Epidermal melanocyte (primary cell): ENCODE measurements around the gene KAZN.
A peak's percentile ranks its signal among the peaks of the same experiment; 100 is the strongest.

Source experiments
- DNase-seq: peaks from one replicate; pipeline ENCODE4 v3.0.0; 2011; ENCODE audit warnings: low spot score; ENCODE audit not compliant: insufficient read length

Gene KAZN

DNA sequence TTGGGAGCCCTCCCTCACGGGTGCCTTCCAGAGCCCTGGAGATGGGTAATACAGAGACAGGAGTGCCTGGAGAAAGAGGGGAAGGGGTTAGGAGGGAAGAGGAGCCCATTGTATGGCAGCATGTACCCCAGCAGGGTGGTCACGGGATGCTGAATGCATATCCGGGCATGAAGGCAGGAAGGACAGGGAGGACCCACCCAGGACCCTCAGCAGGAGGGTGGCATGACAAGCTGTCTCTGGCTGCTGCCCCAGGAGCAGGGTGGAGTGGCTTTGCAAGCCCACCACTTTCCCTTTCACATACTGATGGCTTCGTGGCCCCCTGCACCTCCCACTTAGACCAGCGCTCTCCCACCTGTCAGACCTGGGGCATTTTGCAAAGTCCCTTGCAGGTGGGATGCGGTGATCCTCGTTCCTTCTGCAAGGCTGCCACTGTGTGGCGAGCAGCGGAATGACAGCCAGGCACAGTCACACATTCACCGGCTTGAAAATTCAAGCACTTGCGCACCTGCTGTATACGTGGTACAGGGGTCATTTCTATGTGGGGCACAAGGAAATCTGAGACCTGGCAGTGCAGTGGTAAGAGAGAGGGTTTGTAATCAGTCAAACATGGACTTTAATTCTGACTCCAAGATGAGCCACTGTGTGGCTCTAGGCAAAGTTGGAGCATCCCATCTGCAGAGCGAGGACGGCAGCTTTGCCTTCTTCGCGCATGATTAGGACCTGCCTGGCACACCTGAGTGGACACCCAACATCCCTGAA, 501.8 kb downstream of the KAZN start:
- DNase-seq, result peak; percentile 46

DNA sequence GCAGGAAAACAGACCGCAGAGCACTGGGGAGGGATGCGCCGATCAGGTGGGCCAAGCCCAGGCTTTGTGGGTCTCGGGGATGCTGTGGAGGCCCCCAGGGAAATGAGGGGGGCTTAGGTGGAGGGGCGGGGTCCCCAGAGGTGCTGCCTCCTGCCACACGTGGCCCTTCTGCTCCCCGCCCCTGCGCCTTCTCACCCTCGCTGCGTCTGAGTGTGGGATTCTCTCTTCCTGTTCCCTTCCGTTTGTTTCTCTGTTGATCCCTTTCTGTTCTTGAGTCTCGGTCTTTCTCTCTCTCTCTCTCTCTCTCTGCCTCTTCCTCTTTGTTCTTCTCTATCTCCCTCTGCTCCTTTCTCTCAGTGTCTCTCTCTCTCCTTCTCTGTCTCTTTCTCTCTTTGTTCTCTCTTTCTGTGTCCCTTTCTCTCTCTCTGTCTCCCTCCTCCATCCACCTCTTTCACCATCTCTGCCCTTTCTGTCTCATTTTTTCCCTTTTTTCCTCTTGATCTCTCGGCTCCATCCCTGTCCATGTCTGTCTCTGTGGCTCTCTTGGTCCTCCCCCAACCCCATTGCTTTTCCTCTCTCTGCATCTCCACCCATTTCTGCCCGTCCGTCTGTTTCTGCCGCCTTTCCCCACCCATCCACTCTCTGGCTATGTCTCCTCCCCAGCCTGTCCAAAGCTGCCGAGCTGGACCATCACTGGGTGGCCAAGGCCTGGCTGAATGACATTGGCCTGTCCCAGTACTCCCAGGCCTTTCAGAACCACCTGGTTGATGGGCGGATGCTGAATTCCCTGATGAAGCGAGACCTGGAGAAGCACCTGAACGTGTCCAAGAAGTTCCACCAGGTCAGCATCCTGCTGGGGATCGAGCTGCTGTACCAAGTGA, 502.6 kb downstream of the KAZN start:
- no peak for DNase-seq

DNA sequence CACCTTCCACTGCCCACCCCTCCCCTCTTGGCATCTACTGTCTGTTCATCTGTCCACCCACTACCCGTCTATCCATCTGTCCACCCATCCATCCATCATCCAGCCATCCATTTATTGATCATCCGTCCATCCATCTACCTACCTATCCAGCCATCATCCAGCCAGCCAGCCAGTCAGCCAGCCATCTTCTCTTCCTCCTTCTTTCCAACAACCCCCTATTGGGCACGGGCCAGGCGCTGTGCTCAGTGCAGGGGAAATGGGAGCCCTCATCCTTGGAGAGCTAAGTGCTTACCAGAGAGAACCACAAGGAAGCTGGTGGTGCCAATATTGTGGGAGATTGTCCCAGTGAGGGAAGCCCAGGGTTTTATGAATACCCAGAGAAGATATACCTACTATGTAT, 503.3 kb downstream of the KAZN start:
- DNase-seq, result no peak

DNA sequence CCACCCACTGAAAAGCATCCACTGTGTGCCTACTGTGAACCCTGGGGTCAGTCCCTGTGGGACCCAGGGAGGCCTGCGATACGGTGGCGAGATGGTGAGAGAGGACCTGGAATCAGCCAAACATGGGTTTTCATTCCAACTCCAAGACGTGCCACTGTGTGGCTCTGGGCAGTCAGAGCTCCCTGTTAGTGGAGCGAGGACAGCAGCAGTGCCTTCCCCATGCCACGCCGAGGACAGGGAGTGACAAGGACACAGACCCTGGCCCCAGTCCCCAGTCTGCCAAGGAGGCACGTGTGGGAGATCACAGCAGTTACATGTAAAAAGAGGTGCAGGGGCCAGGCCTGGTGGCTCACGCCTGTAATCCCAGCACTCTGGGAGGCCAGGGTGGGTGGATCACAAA, 504.2 kb downstream of the KAZN start:
- DNase-seq, result no peak

DNA sequence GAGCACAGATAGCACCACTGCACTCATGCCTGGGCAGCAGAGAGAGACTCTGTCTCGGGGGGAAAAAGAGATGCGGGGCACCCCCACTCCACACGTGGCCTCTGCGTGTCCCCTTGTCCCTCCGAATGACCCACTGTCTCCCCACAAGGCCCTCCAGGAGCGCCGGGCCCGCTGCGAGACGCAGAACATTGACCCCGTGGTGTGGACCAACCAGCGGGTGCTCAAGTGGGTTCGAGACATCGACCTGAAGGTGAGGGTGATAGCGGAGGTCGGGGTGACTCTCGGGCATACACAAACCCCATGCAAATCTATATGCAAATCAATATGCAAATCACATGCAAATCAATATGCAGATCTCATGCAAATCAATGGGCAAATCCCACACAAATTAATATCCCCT, 504.7 kb downstream of the KAZN start:
- no peak for DNase-seq

DNA sequence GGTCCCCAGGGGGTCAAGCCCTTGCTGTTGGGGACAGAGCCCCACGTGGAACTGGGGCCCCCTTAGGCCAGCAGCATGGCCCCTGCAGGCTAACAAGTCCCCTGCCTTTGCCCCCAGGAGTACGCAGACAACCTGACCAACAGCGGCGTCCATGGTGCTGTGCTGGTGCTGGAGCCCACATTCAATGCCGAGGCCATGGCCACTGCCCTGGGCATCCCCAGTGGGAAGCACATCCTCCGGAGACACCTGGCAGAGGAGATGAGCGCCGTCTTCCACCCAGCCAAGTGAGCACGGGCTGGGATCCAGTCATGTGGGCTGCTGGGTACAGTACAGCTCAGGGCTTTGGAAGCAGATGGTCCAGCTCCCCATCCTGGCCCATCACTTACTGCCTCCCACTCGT, 505.4 kb downstream of the KAZN start:
- DNase-seq, result no peak

DNA sequence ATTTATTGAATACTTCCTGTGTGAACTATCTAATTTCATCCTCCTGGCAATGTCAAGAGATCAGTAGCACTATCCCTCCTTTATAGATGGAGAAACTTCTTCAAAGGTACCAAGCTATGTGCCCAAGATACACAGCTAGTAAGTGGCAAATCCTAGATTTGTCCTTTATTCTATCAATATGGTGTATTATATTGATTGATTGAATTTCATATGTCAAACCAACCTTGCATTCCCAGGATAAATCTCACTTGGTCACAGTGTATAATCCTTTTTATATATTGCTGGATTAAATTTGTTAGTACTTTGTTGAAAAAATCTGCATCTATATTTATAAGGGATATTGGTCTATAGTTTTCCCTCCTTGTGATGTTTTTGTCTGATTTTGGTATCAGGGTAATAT, 506.3 kb downstream of the KAZN start:
- no peak for DNase-seq

DNA sequence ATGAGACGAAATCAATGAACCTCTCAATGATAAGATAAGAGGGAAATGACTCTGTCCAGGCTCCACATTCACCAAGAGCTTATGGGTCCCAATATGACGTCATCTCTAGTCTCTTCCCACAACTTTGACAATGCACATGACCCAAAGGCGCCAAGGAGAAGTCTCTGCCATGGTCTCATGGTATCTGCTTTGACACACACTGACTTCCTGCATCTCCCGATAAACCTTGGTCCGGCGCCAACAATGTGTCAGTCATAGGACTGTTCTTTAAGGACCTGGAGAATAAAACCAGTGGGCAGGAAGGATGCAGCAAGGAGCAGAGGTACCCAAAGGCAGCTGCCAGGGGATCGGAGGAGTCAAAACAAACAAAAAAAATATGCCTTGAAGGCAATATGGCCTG, 508.1 kb downstream of the KAZN start:
- DNase-seq, result no peak

DNA sequence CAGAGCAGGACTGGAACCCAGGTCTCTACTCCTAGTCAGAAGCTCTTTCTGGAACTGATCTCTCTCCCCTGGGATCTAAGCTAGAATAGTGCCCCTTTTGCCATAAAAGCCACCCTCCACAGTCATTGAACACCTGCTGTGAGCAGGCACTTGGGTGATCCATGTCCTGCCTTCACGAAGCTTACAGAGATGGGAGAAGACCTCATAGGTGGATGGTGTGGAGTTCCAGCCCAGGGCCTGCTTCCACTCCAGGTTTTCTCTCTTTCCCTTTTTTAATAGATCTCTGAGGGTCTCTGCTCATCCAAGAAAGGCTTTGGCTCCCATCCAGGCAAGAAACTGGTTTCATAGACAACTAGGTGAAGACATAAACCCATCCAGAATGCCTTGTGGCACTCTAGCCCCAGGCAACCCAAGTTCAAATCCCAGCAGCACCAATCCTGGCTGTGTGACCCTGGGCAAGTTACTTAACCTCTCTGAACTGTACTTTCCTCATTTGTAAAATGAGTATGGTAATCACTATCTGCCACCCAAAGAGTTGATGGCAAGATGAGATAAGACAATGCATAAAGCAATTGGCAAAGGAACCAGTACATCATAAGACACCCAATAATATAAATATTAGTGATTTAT, 508.7 kb downstream of the KAZN start:
- no peak for DNase-seq

DNA sequence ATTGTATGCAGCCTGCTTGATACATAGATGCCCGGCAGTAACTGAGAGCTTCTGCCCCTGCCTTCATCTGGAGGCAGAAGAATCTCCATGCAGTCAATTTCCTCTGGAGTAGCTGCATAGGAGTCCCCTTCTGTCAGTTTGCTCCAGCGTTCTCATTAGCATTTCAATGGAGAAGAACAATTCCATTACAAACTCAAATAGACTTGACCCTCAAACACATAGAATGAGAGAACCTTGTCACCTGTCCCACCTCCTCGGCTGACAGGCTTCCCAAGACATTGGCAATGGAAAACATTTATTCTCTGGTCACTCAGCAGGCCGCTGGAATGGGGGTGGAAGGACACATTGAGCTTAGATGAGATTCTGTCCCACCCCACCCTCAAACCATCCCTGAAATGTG, 509.4 kb downstream of the KAZN start:
- no peak for DNase-seq

DNA sequence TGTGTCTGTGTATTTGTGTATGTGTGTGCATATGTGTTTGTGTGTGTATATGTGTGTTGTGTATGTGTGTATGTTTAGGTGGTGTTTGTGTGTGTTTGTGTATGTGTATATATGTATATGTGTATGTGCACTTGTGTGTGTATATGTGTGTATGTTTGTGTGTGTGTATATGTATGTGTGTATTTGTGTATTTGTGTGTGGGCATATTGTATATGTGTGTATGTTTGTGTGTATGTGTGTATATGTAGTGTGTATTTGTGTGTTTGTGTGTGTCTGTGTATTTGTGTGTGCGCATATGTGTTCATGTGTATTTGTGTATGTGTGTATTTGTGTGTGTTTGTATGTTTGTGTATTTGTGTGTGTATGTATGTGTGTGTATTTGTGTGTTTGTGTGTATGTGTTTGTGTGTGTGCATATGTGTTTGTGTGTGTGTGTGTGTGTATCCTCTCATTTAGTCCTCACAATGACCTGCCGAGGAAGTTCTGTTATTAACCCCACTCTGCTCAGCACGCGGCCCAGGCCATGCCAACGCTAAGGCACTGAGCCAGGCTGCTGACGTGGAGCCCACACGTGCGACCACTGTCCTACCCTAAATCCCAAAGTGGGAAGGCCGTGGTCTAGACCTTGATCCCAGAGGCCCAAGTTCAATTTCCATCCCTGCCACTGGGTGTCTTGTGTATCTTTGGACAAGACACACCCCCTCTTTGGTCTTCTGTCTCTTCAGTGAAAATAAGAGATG, 511.8 kb downstream of the KAZN start:
- no peak for DNase-seq

DNA sequence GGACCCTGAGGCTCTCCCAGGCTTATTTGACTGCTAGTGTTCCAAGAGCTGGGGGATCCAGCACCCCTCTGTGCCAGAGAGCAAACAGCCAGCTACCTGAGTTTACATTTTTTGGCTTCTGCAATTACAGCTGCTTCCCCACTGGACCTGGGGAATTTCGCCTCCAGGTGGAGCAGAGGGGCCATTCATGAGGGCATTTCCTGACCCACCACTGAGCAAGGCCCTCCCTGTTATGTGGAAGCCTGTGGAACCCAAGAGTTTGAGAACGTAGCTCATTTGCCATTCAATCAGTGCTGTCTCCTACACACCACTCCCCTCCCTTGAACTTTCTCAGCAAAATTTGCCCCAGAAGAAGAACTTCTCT, 512.4 kb downstream of the KAZN start:
- no peak for DNase-seq

DNA sequence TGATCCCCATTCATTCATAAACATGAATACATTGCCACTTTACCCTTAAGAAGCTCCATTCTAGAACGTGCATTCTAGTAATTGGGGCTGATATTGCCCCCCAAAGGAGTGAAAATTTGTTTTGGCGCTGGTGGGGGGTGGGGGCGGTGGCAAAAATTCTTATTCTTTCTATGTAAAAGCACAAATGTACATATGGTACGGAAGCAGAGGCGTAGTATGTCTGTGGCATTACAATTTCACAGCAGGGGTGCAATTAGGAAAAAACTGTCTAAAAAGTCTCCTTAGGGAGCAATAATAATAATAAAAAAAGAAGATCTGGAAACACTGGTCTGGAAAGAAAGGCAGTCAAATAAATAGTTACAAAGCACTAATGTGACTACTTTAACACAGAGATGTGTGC, 514.7 kb downstream of the KAZN start:
- DNase-seq, result no peak

DNA sequence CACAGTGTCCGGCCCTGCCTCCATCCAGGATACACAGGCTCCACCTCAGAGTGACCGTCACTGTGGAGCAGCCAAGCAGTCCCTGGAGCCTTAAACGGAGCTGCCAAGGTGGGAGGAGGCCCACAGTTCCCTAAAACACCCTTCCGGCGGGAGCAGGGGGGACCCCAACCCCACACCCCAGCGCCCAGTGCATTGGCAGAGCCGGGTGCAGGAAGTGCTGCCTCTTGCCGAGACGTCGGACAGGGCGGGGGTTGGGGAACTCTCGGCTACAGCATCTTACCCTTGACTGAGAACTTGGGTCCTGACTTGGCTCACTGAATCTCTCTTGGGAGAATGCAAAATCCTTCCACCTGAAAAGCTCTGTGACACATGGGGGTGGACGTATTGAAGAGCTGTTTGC, 516.4 kb downstream of the KAZN start:
- no peak for DNase-seq

DNA sequence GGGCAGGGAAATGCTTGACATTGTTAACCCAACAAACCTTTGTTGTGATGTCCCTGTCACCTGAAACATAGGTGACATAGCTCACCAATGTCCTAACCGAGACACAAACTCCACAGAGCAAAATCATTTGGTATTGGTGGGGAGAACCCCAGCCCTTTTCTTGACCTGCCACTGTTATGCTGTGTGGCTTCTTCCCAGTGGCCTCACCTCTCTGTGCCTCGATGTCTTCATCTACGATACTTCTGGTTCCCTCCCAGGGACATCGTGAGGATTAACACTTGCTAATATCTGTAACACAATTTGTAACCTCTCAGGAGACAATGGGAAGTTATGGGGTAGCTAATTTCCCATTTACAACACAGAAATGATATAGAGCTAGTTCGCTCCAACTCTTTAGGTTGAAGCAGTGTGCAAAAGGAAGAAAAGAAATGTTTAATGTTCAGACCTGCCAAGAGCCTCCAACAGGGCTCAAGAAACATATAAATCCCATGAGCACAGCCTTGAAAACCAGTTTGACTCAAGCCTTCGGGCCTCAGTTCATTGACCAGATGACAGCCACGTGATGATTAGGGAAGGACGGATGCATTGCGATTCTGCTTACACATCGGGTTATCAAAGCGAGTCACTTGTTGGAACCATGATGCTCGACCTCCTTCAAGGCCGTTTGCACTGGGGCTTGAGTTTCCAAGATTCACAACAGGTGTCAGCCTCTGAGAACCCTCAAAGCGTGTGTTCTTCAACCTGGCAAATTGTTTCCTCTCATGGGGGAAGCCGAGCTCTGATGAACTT, 517.3 kb downstream of the KAZN start:
- no peak for DNase-seq

DNA sequence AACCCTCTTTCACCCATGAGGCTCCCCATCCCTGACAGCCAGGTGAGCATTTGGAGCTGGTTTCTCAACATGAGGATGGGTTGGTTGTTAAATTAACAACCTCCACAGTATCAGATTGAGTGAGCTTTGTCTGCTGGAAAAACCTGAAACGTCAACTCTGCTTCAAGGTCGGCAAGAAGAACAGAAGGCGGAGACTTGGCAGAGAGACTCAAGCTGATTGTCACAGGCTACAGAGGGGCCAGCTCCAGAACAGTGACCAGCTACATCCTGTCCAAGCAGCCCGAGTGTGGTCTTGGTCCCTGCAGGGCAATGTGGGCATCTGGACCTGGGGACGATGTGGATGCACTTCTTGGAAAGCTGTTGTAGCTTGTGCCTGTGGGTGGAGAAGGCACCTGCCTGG, 518.5 kb downstream of the KAZN start:
- no peak for DNase-seq

DNA sequence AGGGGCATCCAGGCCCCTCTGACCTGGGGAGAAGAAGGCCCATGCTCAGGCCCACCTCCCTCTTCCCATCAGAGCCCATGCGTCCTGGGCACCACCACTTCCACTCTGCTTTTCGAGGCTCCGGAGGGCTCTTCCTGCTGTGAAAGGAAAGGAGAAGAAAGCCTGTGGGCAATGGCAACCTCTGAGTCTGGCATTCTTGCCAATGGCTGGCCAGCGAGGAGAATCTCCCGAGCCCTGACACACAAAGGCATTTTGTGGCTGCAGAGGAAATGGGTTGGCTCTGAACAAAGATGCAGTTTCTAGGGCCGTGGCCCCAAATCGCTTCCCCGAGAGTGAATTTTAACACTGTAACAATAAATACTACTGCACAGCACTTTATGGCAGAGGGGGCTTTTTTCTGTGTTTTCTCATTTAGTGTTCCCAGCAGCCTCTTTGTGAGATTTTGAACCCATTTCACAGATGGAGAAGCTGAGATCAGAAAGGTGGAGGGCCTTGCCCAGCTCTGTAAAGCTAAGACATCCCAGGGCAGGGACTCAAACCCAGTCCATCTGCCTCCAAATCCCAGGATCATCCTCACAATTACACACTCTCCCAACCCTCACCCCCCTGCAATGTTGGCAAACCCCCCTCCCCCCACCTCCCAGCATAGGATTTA, 519.3 kb downstream of the KAZN start:
- peak; percentile 70 for DNase-seq

DNA sequence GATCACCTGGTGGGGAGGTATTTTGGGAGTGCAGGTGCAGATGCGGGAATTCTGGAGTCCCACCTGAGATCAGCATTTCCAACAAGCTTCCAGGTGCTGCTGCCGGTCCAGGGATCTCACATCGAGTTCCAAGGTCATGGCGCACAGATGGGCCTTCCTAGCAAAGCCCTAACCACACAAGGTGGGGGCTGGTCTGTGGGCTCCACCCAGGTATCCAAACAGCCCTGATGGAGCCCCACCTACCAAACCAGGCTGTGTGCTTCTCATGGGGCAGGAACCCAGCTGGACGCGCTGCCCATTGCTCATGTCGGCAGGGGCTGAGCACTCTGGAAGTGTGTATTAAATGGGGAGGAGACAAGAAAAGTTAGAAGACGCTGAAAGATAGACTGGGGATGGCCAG, 520.1 kb downstream of the KAZN start:
- no peak for DNase-seq

DNA sequence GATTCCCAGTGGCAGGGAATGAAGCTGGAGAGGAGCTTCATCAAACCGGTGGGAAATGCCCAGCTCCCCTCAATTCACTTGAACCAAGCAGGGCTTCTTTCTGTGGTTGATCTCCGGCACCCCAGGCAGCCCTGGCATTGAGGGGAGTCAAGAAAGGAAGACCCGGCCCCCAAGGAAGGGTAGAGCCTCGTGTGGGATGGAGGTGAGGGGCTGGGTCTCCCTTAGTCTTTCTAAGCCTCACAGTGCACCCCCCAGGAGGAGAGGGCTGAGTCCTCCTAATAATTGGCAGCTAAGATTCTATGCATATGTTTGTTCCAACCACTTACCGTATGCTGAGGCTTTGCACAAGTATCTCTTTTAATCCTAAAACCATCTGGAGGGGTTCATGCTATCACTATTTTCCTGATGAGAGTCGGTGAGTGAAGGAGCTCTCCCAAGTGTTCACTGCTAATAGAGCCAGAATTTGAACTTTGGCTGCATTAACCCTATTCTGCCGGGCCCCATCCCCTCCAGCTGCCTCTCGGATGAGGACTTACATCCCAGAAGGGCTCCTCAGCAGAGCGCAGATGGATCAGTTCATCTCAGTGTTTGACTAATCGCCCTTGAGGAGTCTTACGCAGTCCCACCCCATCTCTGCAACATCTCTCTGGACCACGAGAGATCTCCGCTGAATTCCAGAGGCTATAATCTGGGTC, 521.9 kb downstream of the KAZN start:
- no peak for DNase-seq

DNA sequence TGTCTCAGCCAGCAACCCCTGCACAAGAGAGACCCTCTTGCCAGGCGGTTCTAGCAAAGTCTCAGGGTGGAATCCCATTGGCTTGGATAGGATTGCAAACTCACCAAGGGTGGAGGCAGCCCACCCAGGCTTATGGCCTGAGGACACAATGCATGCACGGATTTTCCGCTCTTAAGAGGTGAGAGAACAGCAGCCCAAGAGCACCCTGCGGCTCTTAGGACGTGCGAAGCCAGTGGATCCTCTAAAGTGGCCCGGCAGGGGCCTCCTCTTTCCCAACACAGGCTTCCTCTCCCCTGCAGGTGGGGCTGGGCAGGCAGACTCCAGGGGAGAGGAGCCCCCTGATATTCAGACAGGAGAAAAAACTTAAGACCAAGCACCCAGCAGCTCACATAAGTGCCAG, 523.8 kb downstream of the KAZN start:
- DNase-seq, result no peak
